Stimulated activated CD4-positive, alpha-beta T cell treated with anti-CD3 and anti-CD28 coated beads, TNF-alpha, amount 100 ng/mL, for 48 hours (primary cell): ENCODE measurements around the gene EXOC7.

Experiments
- DNase-seq, 3 donors: peaks; one replicate each; pipeline ENCODE4 v3.0.0-alpha.2; 2020; ENCODE audit warnings: low read depth in 3 of 3

Gene EXOC7

DNA sequence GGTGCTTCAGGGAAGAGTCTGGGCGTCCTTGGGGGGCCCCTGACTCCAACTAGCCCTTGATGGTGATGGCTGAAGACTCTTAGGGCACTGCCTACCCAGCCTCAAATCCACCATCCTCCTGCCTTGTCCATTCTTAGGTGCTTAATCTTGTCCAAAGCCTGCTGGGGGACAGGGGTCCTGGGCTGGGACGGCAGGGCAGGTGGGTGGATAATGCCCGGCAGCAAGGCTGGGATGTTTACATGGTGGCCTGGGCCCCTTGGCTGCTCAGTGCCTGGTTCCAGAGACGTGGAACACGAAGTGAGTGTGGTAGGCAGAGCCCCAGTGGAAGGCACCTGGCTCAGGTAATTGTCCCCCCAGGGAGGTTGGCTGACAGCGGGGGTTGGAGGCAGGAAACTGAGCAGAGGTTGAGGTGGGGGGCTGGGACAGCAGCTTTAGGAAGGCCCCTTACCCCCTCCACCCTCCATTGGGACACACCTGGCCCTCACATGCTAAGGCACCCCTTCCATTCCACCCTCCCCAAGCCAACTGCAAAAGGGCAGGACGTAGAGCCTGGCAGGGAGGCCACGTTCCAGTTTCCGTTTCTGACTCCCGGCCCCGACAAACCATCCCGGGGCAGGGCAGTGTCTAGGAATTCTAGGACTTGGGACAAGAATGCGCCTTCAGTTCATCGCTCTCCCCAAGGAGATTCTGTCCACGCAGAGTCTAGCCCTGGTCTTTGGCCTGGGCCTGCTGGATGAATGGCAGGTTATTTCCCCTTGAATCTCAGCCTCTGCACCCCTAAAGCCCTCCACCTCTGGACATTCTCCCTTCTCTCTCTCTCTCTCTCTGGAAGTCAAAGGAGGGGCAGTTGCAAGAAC, 35.5 kb upstream of the EXOC7 start:
- no peak for DNase-seq

DNA sequence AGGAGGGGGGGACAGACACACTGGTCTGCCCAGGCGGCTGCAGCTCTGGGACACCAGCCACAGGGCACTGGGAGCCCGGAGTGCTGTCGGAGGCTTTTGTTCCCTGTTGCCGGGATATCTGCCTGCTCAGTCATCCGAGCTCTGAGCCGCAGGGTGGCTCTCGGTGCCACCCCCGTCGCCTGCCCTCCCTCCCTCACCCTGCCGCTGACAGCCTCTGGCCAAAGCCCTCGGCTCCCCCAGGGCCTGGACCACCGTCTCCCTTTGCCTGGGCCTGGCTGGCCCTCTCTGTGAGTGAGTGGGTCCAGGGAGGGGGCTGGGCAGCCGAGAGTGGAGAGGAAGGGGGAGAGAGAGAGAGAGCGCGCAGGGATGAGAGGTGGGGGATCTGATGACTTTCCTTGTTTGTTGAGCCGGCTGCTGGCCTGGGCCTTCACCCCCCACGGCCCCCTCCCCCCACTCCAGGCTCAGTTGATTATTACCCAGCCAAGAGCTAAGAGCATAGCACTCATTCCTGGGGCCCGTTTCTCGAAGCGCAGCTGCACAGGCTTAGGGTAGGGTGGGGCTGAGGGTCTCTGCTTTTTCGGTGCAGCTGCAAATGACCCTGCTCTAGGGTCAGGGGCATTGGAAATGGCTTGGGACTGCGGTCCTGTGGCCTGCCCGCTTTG, 34.8 kb upstream of the EXOC7 start:
- no peak for DNase-seq

DNA sequence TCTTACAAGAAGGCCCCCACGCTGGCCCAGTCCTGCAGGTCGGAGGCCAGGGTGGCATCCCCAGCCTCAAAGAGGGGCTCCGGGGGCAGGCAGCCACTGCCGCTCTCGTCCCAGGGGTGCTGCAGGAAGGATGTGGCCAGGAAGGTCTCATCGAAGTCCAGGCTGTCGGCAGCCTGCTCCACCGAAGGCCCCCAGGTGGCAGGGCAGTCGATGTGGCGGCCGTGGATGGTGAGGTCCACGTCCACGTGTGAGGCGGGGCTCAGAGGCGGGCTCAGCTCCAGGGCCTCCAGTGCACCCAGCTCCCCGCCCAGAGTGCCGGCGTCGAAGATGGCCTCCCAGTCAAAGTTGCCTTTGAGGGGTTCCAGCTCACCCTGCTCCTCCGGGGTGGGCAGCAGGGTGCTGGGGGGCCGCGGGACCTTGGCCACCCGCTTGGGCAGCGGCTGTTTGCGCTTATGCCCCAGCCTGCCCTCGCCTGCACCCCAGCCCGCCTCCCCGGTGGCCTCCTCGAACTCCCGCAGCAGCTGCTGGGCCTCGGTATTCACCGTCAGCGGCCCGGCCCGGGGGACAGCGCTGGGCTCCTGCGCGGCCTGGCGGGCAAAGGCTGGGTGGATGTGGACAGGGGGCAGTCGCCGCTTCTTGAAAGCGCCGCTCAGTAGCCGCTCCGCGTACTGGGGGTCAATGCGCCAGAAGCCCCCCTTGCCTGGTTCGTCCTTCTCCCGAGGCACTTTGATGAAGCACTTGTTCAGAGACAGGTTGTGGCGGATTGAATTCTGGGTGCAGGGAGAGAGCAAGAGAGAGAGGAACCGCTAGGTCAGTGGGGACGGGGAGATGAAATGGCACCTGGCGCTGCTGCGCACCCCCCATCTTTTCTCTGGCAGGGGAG, 34.0 kb upstream of the EXOC7 start:
- no peak for DNase-seq

GRCh38 chr17:76137001-76137350, 33.4 kb upstream of the EXOC7 start:
- no peak for DNase-seq

- DNase-seq = no peak
Measured at GRCh38 chr17:76136276-76137000, 32.9 kb upstream of the EXOC7 start.

- no peak for DNase-seq
Measured at GRCh38 chr17:76135810-76136188, 32.2 kb upstream of the EXOC7 start.

- no peak for DNase-seq
Measured at GRCh38 chr17:76134911-76135809, 31.6 kb upstream of the EXOC7 start.

GRCh38 chr17:76132574-76133338, 29.2 kb upstream of the EXOC7 start:
- DNase-seq = no peak

GRCh38 chr17:76131692-76132573, 28.3 kb upstream of the EXOC7 start:
- no peak for DNase-seq

GRCh38 chr17:76131051-76131691, 27.6 kb upstream of the EXOC7 start:
- no peak for DNase-seq

DNA sequence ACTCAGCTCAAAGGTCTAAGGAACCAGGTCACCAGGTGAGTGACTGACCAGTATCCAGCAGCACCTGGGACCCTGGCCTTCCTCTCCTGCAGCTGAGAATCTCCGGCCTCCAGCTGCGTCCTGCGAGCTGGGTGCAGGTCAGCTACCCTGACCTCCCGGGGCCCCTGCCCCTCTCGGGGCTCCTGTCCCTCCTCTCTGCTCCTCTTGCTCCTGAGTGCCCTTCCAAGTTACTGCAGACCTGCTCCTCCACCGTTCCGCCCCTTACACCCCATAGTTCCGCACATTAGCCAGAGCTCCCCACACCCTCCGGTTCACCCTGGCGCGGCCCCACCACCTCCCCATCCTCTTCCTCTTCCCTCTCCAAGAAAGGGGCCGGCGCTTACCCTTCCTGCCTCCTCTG, 26.9 kb upstream of the EXOC7 start:
- no peak for DNase-seq

GRCh38 chr17:76125922-76126321, 22.3 kb upstream of the EXOC7 start:
- DNase-seq = no peak

DNA sequence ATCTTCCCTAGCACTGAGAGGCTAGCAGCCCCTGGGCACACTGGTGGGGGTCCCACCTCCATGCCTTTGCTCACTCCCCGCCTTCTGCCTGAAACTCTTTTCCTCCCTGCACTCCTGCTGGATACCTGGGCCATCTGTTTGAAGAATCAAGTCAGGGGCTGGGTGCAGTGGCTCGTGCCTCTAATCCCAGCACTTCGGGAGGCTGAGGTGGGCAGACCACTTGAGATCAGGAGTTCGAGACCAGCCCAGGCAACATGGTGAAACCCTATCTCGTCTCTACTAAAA, 21.7 kb upstream of the EXOC7 start:
- DNase-seq = no peak

DNA sequence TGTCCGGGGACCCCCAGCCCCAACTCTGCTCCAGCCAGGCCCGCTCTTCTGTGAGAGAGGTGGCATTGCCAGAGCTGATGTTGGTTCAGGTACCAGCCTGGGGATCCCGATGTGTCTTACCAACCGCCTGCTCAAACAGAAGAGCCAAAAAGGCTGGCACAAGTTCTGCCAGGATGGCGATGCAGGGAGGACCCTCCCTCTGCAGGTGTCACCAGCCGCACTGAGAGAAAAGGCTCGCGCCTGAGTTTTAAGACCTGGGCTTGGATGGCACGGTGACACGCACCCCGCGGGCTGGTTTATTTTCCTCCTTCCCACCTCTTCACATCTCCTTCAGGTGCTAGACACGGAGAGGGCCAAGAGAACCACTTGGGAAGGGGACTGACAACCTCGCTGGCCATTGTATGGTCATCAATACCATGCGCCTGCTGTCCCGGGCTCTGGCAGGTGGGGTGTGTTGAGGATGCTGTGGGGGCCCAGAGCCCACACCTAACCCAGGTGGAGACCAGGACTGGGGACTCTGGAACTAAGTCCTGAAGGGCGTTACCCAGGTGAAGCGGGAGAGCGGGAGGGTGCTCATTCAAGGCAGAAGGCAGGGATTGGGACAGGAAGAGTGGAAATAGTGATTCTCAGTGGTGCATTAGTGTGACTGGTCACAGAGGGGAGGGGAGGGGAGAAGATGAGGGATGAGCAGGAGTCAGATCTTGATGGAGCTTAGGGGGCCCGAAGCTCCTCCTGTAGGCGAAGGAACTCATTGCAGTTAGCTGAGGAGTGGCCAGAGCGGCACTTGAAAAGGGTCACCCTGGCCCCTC, 21.2 kb upstream of the EXOC7 start:
- no peak for DNase-seq

DNA sequence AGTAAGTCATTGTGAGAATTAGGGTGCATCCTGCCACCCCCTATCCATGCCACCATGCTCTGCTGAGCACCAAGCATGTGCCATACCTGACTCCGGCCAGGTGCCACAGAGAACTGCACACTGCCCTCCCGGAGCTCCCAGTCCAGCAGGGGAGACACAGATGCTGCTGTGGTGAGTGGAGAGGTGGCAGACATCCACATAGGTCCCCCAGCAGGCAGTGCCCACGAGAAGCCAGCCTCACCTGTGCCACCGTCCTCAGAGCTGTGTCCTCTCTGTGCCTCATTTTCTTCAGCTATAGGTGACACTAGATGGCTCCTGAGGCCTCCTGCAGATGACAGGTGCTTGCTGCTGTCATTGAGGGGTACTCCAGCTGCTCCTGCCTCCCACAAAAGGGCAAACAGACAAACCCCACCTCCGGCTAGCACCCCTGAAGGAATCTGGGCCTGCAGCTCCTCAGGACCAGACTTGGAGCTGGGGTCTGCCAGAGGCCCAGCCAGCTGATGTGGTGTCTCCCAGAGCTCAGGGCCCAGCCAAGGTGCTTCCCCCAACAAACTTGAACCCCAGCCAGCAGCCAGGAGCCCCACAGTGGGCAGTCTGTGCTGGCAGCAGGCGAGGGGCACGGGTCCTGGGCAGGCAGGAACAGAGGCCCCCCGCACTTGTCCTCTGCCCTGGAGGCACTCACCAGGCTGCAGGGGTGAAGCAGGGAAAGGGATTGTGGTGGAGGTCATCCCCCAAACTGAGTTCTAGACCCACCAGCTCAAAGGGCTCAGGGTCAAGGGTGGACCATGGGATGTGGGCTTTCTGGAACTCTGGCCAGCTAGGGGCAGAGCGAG, 20.4 kb upstream of the EXOC7 start:
- no peak for DNase-seq

GRCh38 chr17:76123191-76123499, 19.6 kb upstream of the EXOC7 start:
- no peak for DNase-seq
